HL-60 (cell line): ENCODE results near the gene FGF3.

Experiments
- GABPA ChIP-seq: IDR thresholded peaks from 2 replicates; pipeline ENCODE4 v1.6.1; 2012; ENCODE audit warnings: low read depth
- POLR2AphosphoS5 ChIP-seq: IDR thresholded peaks from 2 replicates; pipeline ENCODE4 v1.6.1; 2012; ENCODE audit warnings: low read depth
- TF ChIP-seq, protein P1 (sequence below): IDR thresholded peaks from one replicate; pipeline ENCODE4 v1.5.1; 2011; ENCODE audit warnings: low read length, control low read depth, inconsistent platforms; ENCODE audit not compliant: insufficient read depth
- TF ChIP-seq, protein P2 (sequence below): IDR thresholded peaks from 2 replicates; pipeline ENCODE4 v1.6.1; 2012; ENCODE audit warnings: low read depth; ENCODE audit not compliant: insufficient replicate concordance

DNA sequence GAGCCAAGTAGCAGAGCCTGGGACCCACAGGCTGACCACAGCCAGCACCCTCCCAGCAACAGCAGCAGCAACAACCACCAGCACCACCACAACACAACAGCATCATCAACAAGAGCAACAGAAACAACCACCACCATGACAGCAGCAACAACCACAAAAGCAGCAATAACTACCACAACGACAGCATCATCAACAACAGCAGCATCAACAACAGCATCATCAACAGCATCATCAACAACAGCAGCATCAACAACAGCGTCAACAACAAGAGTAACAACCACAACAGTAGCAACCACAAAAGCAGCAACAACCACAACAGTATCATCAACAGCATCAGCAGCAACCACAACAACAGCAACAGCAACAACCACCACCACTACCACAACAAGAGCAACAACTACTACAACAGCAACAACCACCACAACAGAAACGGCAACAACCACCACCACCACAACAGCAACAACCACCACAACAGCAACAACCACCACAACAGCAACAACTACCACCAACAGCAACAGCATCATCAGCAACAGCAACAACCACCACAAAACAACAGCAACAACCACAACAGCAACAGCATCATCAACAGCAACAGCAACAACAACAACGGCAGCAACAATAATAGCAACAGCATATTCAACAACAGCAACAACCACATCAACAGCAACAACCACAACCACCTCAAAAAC, 22.1 kb upstream of the FGF3 start:
- TF ChIP-seq, protein P1, sequence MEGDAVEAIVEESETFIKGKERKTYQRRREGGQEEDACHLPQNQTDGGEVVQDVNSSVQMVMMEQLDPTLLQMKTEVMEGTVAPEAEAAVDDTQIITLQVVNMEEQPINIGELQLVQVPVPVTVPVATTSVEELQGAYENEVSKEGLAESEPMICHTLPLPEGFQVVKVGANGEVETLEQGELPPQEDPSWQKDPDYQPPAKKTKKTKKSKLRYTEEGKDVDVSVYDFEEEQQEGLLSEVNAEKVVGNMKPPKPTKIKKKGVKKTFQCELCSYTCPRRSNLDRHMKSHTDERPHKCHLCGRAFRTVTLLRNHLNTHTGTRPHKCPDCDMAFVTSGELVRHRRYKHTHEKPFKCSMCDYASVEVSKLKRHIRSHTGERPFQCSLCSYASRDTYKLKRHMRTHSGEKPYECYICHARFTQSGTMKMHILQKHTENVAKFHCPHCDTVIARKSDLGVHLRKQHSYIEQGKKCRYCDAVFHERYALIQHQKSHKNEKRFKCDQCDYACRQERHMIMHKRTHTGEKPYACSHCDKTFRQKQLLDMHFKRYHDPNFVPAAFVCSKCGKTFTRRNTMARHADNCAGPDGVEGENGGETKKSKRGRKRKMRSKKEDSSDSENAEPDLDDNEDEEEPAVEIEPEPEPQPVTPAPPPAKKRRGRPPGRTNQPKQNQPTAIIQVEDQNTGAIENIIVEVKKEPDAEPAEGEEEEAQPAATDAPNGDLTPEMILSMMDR, result no peak
- TF ChIP-seq POLR2AphosphoS5, result no peak
- no peak for TF ChIP-seq GABPA
- TF ChIP-seq, protein P2, sequence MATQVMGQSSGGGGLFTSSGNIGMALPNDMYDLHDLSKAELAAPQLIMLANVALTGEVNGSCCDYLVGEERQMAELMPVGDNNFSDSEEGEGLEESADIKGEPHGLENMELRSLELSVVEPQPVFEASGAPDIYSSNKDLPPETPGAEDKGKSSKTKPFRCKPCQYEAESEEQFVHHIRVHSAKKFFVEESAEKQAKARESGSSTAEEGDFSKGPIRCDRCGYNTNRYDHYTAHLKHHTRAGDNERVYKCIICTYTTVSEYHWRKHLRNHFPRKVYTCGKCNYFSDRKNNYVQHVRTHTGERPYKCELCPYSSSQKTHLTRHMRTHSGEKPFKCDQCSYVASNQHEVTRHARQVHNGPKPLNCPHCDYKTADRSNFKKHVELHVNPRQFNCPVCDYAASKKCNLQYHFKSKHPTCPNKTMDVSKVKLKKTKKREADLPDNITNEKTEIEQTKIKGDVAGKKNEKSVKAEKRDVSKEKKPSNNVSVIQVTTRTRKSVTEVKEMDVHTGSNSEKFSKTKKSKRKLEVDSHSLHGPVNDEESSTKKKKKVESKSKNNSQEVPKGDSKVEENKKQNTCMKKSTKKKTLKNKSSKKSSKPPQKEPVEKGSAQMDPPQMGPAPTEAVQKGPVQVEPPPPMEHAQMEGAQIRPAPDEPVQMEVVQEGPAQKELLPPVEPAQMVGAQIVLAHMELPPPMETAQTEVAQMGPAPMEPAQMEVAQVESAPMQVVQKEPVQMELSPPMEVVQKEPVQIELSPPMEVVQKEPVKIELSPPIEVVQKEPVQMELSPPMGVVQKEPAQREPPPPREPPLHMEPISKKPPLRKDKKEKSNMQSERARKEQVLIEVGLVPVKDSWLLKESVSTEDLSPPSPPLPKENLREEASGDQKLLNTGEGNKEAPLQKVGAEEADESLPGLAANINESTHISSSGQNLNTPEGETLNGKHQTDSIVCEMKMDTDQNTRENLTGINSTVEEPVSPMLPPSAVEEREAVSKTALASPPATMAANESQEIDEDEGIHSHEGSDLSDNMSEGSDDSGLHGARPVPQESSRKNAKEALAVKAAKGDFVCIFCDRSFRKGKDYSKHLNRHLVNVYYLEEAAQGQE, result no peak
